PC-9 (cell line): Measurements from ENCODE around the gene HSPBP1. TPM values are rescaled to one million over a fixed set of nuclear protein-coding genes. Genes with fewer than 3 reads are reported as not detected.

Source experiments
- BruUV-seq: library from RNA; stranded (reverse); fragments of 400-500 nt; replicated peaks from 2 replicates; lab custom pipeline; 2021; lab: Mats Ljungman, UMichigan
- CTCF ChIA-PET: fragments of 300-600 bp; sonication (Branson Sonifier 250); formaldehyde crosslinking; loops from one replicate; lab custom pipeline; 2022; ENCODE audit warnings: antibody characterized with exemption; lab: Charles Lee
- POLR2A ChIA-PET: fragments of 300-600 bp; sonication (Branson Sonifier 250); formaldehyde crosslinking; loops from one replicate; lab custom pipeline; 2022; ENCODE audit warnings: antibody characterized with exemption; ENCODE audit not compliant: unreplicated experiment; lab: Charles Lee
- DNase-seq, 2 experiments: peaks; one replicate each; pipeline versions ENCODE4 v3.0.0 to v3.0.0-alpha.2; 2015 to 2022; ENCODE audit warnings: mixed read lengths in 1 of 2
- H2AFZ ChIP-seq: fragments of 200-600 bp; sonication (generic); 2 replicates; pipeline ENCODE4 v1.8.1; 2017; ENCODE audit warnings: antibody characterized with exemption
- H3F3A ChIP-seq: fragments of 200-600 bp; sonication (generic); 2 replicates; pipeline ENCODE4 v1.8.1; 2017; ENCODE audit warnings: antibody characterized with exemption, mild to moderate bottlenecking, low read depth; ENCODE audit not compliant: insufficient read depth
- H3K27ac ChIP-seq: fragments of 200-600 bp; sonication (generic); 2 replicates; pipeline ENCODE4 v1.6.1; 2016; ENCODE audit warnings: mixed run types
- H3K27me3 ChIP-seq: fragments of 200-600 bp; sonication (generic); 2 replicates; pipeline ENCODE4 v1.6.1; 2016; ENCODE audit warnings: low read depth, mixed run types; ENCODE audit not compliant: insufficient read depth
- H3K36me3 ChIP-seq: fragments of 200-600 bp; sonication (generic); 2 replicates; pipeline ENCODE4 v1.6.1; 2016; ENCODE audit warnings: low read depth, mixed run types
- H3K4me1 ChIP-seq: fragments of 200-600 bp; sonication (generic); replicated peaks from 2 replicates; pipeline ENCODE4 v1.6.1; 2016; ENCODE audit warnings: mixed run types; ENCODE audit not compliant: insufficient read depth
- H3K4me2 ChIP-seq: fragments of 200-600 bp; sonication (generic); 2 replicates; pipeline ENCODE4 v1.6.1; 2017; ENCODE audit warnings: mixed run types
- H3K4me3 ChIP-seq: fragments of 200-600 bp; sonication (generic); 2 replicates; pipeline ENCODE4 v1.6.1; 2016; ENCODE audit warnings: mixed run types
- H3K79me2 ChIP-seq: fragments of 200-600 bp; sonication (generic); 2 replicates; pipeline ENCODE4 v1.6.1; 2017; ENCODE audit warnings: low read depth, mixed run types
- H3K9me2 ChIP-seq: fragments of 200-600 bp; sonication (generic); 2 replicates; pipeline ENCODE4 v1.8.1; 2017; ENCODE audit warnings: mild to moderate bottlenecking; ENCODE audit not compliant: insufficient read depth
- H3K9me3 ChIP-seq: fragments of 200-600 bp; sonication (generic); 2 replicates; pipeline ENCODE4 v1.8.1; 2016; ENCODE audit warnings: low read depth; ENCODE audit not compliant: insufficient read depth
- H4K20me1 ChIP-seq: fragments of 200-600 bp; sonication (generic); 2 replicates; pipeline ENCODE4 v1.8.1; 2017; ENCODE audit not compliant: insufficient read depth
- EZH2 ChIP-seq: fragments of 200-600 bp; sonication (generic); IDR thresholded peaks from 2 replicates; pipeline ENCODE4 v1.8.0; 2017; ENCODE audit warnings: antibody characterized with exemption, low read depth
- intact Hi-C: fragments of 100-400 bp; cut with micrococcal nuclease; formaldehyde crosslinking; loops from one replicate; pipeline ENCODE4 v1.10.0; 2022; ENCODE audit not compliant: unreplicated experiment
- total RNA-seq: library from RNA; stranded (reverse); gene quantifications from 2 replicates; pipeline ENCODE4 v1.2.3, GENCODE V29; 2021
- TF ChIP-seq, protein P1 (sequence below): fragments of 200-600 bp; sonication (generic); conservative IDR thresholded peaks from 2 replicates; pipeline ENCODE4 v1.6.1; 2017; ENCODE audit warnings: mixed run types, antibody characterized with exemption, mild to moderate bottlenecking, moderate library complexity

HSPBP1 gene
- total RNA-seq, 1 experiment from 2014 or later: 66.2 TPM

- Histone ChIP-seq H3K9me3 (no peaks in the 10 kb centered on the region), H2AFZ (no peak within 1 kb of the TSS), H3K4me3 (no peak within 1 kb of the TSS), H3K36me3 (no peaks in the 10 kb centered on the region), H3F3A (peaks cover 25% of the 10 kb centered on the region), H3K27me3 (peaks cover 4% of the 10 kb centered on the region; the same call in 1 of the 2 replicates), H3K4me2 (no peak within 1 kb of the TSS), H3K27ac (no peak within 1 kb of the TSS), H3K4me1 (peaks cover 5% of the 10 kb centered on the region; the same call in 1 of the 2 replicates), H3K9me2 (no peaks in the 10 kb centered on the region), H3K79me2 (peaks cover 10% of the 10 kb centered on the region), H4K20me1 (no peaks in the 10 kb centered on the region)
- BruUV-seq: no TSS peak
- intact Hi-C loops: no loop called here
- TF ChIP-seq EZH2: no peak
- TF ChIP-seq, protein P1, sequence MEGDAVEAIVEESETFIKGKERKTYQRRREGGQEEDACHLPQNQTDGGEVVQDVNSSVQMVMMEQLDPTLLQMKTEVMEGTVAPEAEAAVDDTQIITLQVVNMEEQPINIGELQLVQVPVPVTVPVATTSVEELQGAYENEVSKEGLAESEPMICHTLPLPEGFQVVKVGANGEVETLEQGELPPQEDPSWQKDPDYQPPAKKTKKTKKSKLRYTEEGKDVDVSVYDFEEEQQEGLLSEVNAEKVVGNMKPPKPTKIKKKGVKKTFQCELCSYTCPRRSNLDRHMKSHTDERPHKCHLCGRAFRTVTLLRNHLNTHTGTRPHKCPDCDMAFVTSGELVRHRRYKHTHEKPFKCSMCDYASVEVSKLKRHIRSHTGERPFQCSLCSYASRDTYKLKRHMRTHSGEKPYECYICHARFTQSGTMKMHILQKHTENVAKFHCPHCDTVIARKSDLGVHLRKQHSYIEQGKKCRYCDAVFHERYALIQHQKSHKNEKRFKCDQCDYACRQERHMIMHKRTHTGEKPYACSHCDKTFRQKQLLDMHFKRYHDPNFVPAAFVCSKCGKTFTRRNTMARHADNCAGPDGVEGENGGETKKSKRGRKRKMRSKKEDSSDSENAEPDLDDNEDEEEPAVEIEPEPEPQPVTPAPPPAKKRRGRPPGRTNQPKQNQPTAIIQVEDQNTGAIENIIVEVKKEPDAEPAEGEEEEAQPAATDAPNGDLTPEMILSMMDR: no peak
- CTCF ChIA-PET: no interaction called here
- DNase-seq: peak in 1 of 2 experiments; percentile 34
- POLR2A ChIA-PET: interaction anchor here (0.6 kb wide), 1 partner anchor 32 kb away, joined by 8 read pairs; no protein-coding TSS in a partner anchor
Observed at GRCh38 chr19:55283548-55284377, 3.9 kb upstream of the HSPBP1 start, which contains the start of gene BRSK1. TSS of gene BRSK1 (plus strand) at chr19:55283997. CDS start at chr19:55284443, 446 bp downstream.

DNA sequence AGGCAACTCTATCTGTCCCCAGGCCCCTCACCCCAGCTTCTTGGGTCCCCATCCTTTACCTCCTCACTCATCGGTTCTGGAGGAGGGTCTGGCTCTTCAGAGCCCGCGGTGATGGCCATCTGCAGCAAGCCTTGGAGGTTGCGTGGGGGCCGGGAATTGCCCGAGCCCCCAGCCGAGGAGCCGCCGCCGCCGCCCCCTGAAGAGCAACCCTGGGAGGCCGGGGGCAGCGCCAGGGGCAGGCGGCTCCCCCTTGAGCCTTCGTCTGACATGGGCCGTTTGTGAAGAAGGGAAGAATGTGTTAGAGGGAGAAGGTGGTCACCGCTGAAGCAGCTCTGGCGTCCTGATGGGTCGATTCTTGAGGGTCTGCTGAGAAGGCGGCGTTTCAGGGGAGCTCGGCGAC is 570 bp downstream of the HSPBP1 start:
- H3K27me3 ChIP-seq: peaks cover 4% of the 10 kb centered on the region; the same call in 1 of the 2 replicates
- peaks cover 18% of the 10 kb centered on the region for H3K79me2 ChIP-seq
- DNase-seq: no peak
- peak overlapping the region; percentile 94 for H3K4me3 ChIP-seq
- intact Hi-C loops: no loop called here
- CTCF ChIA-PET: interaction anchor here (1.0 kb wide), 1 partner anchor 139 kb away, joined by 3 read pairs; no protein-coding TSS in a partner anchor
- peaks cover 21% of the 10 kb centered on the region for H3F3A ChIP-seq
- H3K9me2 ChIP-seq: no peaks in the 10 kb centered on the region
- BruUV-seq: no TSS peak
- peak overlapping the region; percentile 72 for H3K27ac ChIP-seq
- 0 out of 2 replicates have a peak, but pooled peaks cover 6% of the 10 kb centered on the region for H3K36me3 ChIP-seq
- peak overlapping the region; percentile 95 for H3K4me2 ChIP-seq
- H3K4me1 ChIP-seq: peaks cover 8% of the 10 kb centered on the region; the same call in 1 of the 2 replicates
- POLR2A ChIA-PET: interaction anchor here (0.6 to 1.6 kb wide), 6 partner anchors 20 to 133 kb away, joined by 3 to 10 read pairs (median 6); partner anchors contain the start of genes DNAAF3 and UBE2S
- H4K20me1 ChIP-seq: 0 out of 2 replicates have a peak, but pooled peaks cover 5% of the 10 kb centered on the region
- peak overlapping the region; percentile 83 for H2AFZ ChIP-seq
- H3K9me3 ChIP-seq: no peaks in the 10 kb centered on the region
- TF ChIP-seq, protein P1: no peak
- TF ChIP-seq EZH2: no peak

- Histone ChIP-seq H3F3A (peaks cover 21% of the 10 kb centered on the region), H3K79me2 (peaks cover 18% of the 10 kb centered on the region), H3K4me2 (peak overlapping the region; percentile 95), H3K4me3 (peak overlapping the region; percentile 94), H3K36me3 (0 out of 2 replicates have a peak, but pooled peaks cover 6% of the 10 kb centered on the region), H3K27me3 (peaks cover 3% of the 10 kb centered on the region; the same call in 1 of the 2 replicates), H3K9me2 (no peaks in the 10 kb centered on the region), H4K20me1 (0 out of 2 replicates have a peak, but pooled peaks cover 5% of the 10 kb centered on the region), H3K27ac (no peak overlapping the region), H2AFZ (no peak overlapping the region), H3K4me1 (peaks cover 8% of the 10 kb centered on the region; the same call in 1 of the 2 replicates), H3K9me3 (no peaks in the 10 kb centered on the region)
- no peak for TF ChIP-seq EZH2
- TF ChIP-seq, protein P1: no peak
- ChIA-PET CTCF (interaction anchor here (0.6 to 0.7 kb wide), 2 partner anchors 24 to 225 kb away, joined by 3 to 16 read pairs; no protein-coding TSS in a partner anchor), POLR2A (interaction anchor here (0.6 to 0.8 kb wide), 4 partner anchors 19 to 129 kb away, joined by 3 to 9 read pairs (median 4); partner anchors contain the start of gene PPP6R1)
- no peak for DNase-seq
- intact Hi-C loops: no loop called here
- TSS peak; percentile 44 for BruUV-seq
Observed at GRCh38 chr19:55278391-55279135, 1.3 kb downstream of the HSPBP1 start.
